Left ventricle myocardium inferior (tissue), 1 donor: ENCODE data around the gene ADGRA1. TPM values are rescaled to one million over a fixed set of nuclear protein-coding genes. Genes with fewer than 3 reads are reported as not detected.

ENCODE experiments used
- DNase-seq: peaks from one replicate; pipeline ENCODE4 v3.0.0-alpha.2; 2020
- H3K27ac ChIP-seq: fragments of 200-600 bp; replicated peaks from 2 replicates; pipeline ENCODE4 v1.8.0; 2021
- H3K27me3 ChIP-seq: fragments of 200-600 bp; 2 replicates; pipeline ENCODE4 v1.8.0; 2021; ENCODE audit warnings: low read depth
- H3K36me3 ChIP-seq: fragments of 200-600 bp; 2 replicates; pipeline ENCODE4 v1.8.0; 2021
- H3K4me1 ChIP-seq: fragments of 200-600 bp; 2 replicates; pipeline ENCODE4 v1.8.0; 2021
- H3K4me3 ChIP-seq: fragments of 200-600 bp; 2 replicates; pipeline ENCODE4 v1.8.0; 2021; ENCODE audit warnings: mild to moderate bottlenecking, moderate library complexity
- H3K9me3 ChIP-seq: fragments of 200-600 bp; replicated peaks from 2 replicates; pipeline ENCODE4 v1.8.0; 2021
- intact Hi-C: fragments of 100-400 bp; cut with micrococcal nuclease; formaldehyde crosslinking; loops from one replicate; pipeline ENCODE4 v1.11.0; 2022
- total RNA-seq: library from RNA; stranded (reverse); fragmentation: NEBNext Ultra II Directional; extraction: Animal tissue kit (Norgen Biotek cat#: 25700); gene quantifications from one replicate; pipeline ENCODE4 v1.2.1, GENCODE V29; 2021
- TF ChIP-seq, protein P1 (sequence below): fragments of 200-600 bp; IDR thresholded peaks from 2 replicates; pipeline ENCODE4 v1.8.0; 2021; ENCODE audit warnings: antibody characterized with exemption, mild to moderate bottlenecking, borderline replicate concordance
- donor health status: DM: no; HTN: yes; CAD: no; lungs with severe emphysema.

The ADGRA1 gene
- total RNA-seq, 1 donor from 2014 or later = not detected

DNA sequence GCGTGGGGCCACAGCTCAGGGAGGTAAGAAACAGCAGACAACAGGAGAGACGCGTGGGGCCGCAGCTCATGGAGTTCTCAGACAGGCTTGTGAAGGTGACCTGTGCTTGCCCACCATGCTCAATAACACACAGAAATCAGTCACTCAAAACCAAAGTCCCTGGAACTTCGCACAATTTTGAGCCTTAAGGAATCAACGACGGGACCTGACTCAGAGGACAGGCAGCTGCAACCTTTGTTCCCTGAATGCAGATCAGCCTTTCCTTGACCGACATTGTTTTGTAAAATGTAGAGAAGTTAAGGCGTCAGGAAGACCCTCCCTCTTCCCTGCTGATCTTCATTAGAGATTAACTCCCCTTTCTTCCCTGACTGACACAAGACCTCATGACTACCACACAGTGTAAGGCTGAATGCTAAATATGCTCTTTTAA lies 63.8 kb downstream of the ADGRA1 start:
- Histone ChIP-seq H3K4me3 (no peak overlapping the region), H3K4me1 (no peaks in the 10 kb centered on the region), H3K36me3 (no peaks in the 10 kb centered on the region), H3K27ac (no peak overlapping the region), H3K9me3 (peaks cover 29% of the 10 kb centered on the region), H3K27me3 (peaks cover 66% of the 10 kb centered on the region)
- intact Hi-C loops = no loop called here
- TF ChIP-seq, protein P1, sequence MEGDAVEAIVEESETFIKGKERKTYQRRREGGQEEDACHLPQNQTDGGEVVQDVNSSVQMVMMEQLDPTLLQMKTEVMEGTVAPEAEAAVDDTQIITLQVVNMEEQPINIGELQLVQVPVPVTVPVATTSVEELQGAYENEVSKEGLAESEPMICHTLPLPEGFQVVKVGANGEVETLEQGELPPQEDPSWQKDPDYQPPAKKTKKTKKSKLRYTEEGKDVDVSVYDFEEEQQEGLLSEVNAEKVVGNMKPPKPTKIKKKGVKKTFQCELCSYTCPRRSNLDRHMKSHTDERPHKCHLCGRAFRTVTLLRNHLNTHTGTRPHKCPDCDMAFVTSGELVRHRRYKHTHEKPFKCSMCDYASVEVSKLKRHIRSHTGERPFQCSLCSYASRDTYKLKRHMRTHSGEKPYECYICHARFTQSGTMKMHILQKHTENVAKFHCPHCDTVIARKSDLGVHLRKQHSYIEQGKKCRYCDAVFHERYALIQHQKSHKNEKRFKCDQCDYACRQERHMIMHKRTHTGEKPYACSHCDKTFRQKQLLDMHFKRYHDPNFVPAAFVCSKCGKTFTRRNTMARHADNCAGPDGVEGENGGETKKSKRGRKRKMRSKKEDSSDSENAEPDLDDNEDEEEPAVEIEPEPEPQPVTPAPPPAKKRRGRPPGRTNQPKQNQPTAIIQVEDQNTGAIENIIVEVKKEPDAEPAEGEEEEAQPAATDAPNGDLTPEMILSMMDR = no peak
- no peak for DNase-seq

DNA sequence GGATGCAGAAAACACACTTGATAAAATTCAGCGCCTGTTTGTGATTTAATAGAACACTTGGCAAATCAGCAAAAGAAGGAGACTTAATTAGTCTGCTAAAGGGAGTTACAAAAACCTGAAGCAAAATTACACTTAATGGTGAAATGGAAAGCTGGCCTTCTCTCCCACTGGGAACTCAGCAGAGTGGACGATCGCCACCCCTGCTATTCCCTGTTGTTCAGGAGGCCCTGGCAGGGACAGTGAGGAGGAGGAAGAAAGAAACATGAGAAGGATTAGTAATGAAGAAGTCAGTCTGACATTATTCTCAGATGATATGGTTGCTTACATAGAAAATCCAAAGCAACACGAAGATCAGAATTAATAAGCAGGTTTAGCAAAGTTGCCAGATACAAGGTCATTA lies 66.7 kb downstream of the ADGRA1 start:
- TF ChIP-seq, protein P1 = no peak
- DNase-seq = no peak
- no peaks in the 10 kb centered on the region for H3K4me1 ChIP-seq
- H3K27ac ChIP-seq = no peak overlapping the region
- H3K9me3 ChIP-seq = peaks cover 5% of the 10 kb centered on the region
- intact Hi-C loops = no loop called here
- no peaks in the 10 kb centered on the region for H3K36me3 ChIP-seq
- peaks cover 57% of the 10 kb centered on the region for H3K27me3 ChIP-seq
- no peak overlapping the region for H3K4me3 ChIP-seq

DNA sequence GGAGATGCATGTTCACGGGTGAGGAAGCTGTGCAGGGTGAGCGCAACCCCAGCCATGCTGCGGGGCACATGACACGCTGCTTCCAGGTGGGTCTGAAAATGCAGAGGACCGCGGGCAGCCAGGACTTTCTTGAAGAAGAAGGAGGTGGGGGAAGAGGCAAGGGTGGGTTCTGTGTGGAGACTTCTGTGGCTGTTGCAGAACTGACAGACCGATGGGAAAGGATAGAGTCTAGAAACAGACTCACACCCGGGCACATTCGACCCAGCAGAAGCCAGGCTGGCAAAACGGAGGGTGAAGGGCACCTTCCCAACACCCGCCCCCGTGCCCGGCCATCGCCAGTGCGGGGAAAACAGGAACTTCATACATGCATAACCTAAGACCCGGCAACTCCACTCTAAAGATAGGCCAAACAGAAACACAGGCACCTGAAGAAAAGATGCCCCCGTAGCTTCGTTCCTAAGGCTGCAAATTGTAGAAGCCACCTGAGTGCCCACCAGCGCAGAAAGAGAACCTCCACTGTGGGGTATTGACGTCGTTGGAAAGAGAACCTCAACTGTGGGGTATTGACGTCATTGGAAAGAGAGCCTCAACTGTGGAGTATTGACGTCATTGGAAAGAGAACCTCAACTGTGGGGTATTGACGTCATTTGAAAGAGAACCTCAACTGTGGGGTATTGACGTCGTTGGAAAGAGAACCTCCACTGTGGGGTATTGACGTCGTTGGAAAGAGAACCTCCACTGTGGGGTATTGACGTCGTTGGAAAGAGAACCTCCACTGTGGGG lies 67.5 kb downstream of the ADGRA1 start:
- Histone ChIP-seq H3K27ac (no peak overlapping the region), H3K9me3 (peaks cover 2% of the 10 kb centered on the region), H3K4me1 (no peaks in the 10 kb centered on the region), H3K36me3 (no peaks in the 10 kb centered on the region), H3K27me3 (peaks cover 57% of the 10 kb centered on the region), H3K4me3 (no peak overlapping the region)
- TF ChIP-seq, protein P1 = no peak
- no peak for DNase-seq
- intact Hi-C loops = no loop called here

DNA sequence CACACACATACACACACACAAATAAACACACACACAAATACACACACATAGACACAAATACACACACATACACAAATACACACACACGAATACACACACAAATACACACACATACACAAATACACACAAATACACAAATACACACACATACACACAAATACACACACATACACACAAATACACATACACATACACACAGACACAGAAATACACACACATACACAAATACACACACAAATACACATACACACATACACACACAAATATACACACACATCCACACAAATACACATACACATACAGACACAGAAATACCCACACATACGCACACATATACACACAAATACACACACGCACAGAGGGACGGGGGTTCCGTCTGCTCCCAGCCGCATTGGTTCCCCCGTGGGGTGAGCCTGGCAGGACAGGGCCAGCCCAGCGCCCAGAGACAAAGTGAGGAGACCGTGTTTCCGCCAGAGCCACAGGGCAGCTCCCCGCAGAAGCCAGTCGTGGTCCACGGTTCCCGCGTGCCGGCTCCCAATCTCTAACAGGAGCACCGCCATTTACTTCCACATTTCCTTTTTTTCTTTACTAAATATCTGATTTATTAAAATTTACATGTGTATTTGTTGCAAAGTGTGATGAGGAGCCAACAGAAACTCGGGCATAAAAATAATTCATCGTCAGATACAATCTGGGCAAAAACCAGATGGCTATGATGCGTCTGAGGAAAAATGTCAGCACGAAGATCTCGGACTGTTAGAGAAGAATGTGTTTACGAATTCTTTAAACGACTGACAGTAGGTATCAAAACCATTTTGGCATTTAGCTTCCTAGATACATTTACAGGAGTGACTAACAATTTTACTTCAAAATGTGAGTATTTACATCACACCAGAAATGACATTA lies 69.2 kb downstream of the ADGRA1 start:
- H3K9me3 ChIP-seq = no peaks in the 10 kb centered on the region

More for the DNA sequence above, 69.2 kb downstream of the ADGRA1 start:
- intact Hi-C loops = no loop called here
- TF ChIP-seq, protein P1 = no peak
- Histone ChIP-seq H3K27me3 (peaks cover 57% of the 10 kb centered on the region), H3K36me3 (no peaks in the 10 kb centered on the region), H3K27ac (no peak overlapping the region), H3K4me1 (peaks cover 15% of the 10 kb centered on the region), H3K4me3 (no peak overlapping the region)
- no peak for DNase-seq
